Stomach (tissue), 4 donors: Measurements from ENCODE around the gene CLEC3A.

ENCODE experiments used
- EP300 ChIP-seq: sonication (generic); formaldehyde crosslinking; IDR thresholded peaks from one replicate; pipeline ENCODE4 v1.6.1; 2017; ENCODE audit warnings: antibody characterized with exemption
- POLR2AphosphoS5 ChIP-seq, 3 donors: sonication (generic); formaldehyde crosslinking; IDR thresholded peaks; one replicate each; pipeline ENCODE4 v1.6.1; 2016; ENCODE audit warnings: antibody characterized with exemption in 3 of 3

DNA sequence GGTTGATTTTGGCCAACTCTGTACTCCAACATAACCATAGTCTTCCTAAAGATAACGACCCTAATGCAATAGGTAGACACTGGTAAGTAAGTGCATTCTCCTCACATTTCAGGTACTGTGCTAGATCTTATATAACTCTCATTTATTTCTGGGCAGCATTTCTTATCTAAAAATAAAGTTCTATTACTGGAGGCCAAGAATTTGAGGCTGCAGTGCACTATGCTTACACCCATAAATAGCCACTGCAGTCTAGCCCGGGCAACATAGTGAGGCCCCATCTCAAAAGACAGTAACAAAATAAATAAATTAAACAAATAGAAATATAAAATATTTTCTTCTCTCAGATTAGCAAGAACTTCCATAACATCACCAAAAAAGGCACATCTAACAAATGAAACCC is 12.7 kb downstream of the CLEC3A start:
- TF ChIP-seq EP300 (no peak), POLR2AphosphoS5 (IDR thresholded peaks at IDR 0.05) (no peak)
